A549 (cell line): Measurements from ENCODE around the gene UBN1. TPM values are rescaled to one million over a fixed set of nuclear protein-coding genes. Genes with fewer than 3 reads are reported as not detected.

Experiments
- ATAC-seq, 2 experiments: fragments of 200-7000 bp in 1 of 2; fragments of >200 bp in 1 of 2; cut with Nextera tagmentation in 1 of 2; cut with Tn5 transposase in 1 of 2; 3 replicates each; pipeline versions ENCODE4 v1.8.0 to v1.9.1; 2018 to 2020; ENCODE audit warnings: mild to moderate bottlenecking in 1 of 2, moderate library complexity in 1 of 2
- CTCF ChIA-PET: fragments of 300-600 bp; sonication (Branson Sonifier 250); formaldehyde crosslinking; extraction: SDS; loops from one replicate; lab custom pipeline; 2021; ENCODE audit warnings: antibody characterized with exemption, inconsistent platforms; lab: Yijun Ruan, JAX
- POLR2A ChIA-PET: fragments of 350-600 bp; formaldehyde crosslinking; extraction: SDS; loops from one replicate; lab custom pipeline; 2021; ENCODE audit warnings: antibody characterized with exemption, inconsistent platforms; lab: Yijun Ruan, JAX
- DNase-seq, 2 experiments: peaks; one replicate each; pipeline versions ENCODE4 v3.0.0 to v3.0.0-alpha.2; 2011 to 2016; ENCODE audit warnings: low read depth in 1 of 2, low spot score in 1 of 2
- FAIRE-seq: peaks from 2 replicates; lab custom pipeline; 2011; peaks lifted over from hg19 to GRCh38; lab: Jason Lieb, UNC
- H3K27ac ChIP-seq, 2 experiments: fragments of >200 bp; sonication (Bioruptor Twin); formaldehyde crosslinking; 3 replicates each; pipeline ENCODE4 v1.5.1; 2016 to 2017
- H3K4me1 ChIP-seq: fragments of >200 bp; sonication (Bioruptor Twin); formaldehyde crosslinking; 3 replicates; pipeline ENCODE4 v1.6.1; 2016
- H3K4me2 ChIP-seq: fragments of >200 bp; sonication (Bioruptor Twin); formaldehyde crosslinking; 3 replicates; pipeline ENCODE4 v1.6.1; 2016
- H3K4me3 ChIP-seq: fragments of >200 bp; sonication (Bioruptor Twin); formaldehyde crosslinking; 3 replicates; pipeline ENCODE4 v1.5.1; 2016
- H3K9me3 ChIP-seq: fragments of >200 bp; sonication (Bioruptor Twin); formaldehyde crosslinking; 3 replicates; pipeline ENCODE4 v1.6.1; 2016
- BCL3 ChIP-seq: fragments of >200 bp; sonication (Bioruptor Twin); formaldehyde crosslinking; IDR thresholded peaks from 3 replicates; pipeline ENCODE4 v1.6.1; 2016
- CHD2 ChIP-seq: fragments of 150-350 bp; IDR thresholded peaks from 2 replicates; pipeline ENCODE4 v1.6.1; 2014; ENCODE audit warnings: low read length; ENCODE audit not compliant: partially characterized antibody
- CHD4 ChIP-seq: fragments of 200-600 bp; sonication (generic); IDR thresholded peaks from 2 replicates; pipeline ENCODE4 v1.6.1; 2016; ENCODE audit warnings: antibody characterized with exemption, mild to moderate bottlenecking, borderline replicate concordance
- EHF ChIP-seq: fragments of 250-450 bp; sonication (Bioruptor Pico); IDR thresholded peaks from 2 replicates; pipeline ENCODE4 v1.5.0; 2020; ENCODE audit warnings: mild to moderate bottlenecking
- EHMT2 ChIP-seq: fragments of 200-600 bp; sonication (generic); IDR thresholded peaks from 2 replicates; pipeline ENCODE4 v1.6.1; 2016; ENCODE audit warnings: antibody characterized with exemption, low read depth, mild to moderate bottlenecking, moderate library complexity
- ESRRA ChIP-seq: fragments of 150-350 bp; IDR thresholded peaks from 2 replicates; pipeline ENCODE4 v1.6.1; 2014; ENCODE audit warnings: mild to moderate bottlenecking, low read length, borderline replicate concordance
- FOSB ChIP-seq: fragments of 250-450 bp; sonication (Bioruptor Pico); IDR thresholded peaks from 2 replicates; pipeline ENCODE4 v1.5.0; 2020; ENCODE audit warnings: mild to moderate bottlenecking, moderate library complexity
- FOSL2 ChIP-seq, 2 experiments: fragments of 450-650 bp in 1 of 2; fragments of >200 bp in 1 of 2; sonication (Bioruptor Twin) in 1 of 2; formaldehyde crosslinking; IDR thresholded peaks; 2 replicates each; pipeline versions ENCODE4 v1.5.0 to v1.6.1; 2016 to 2020; ENCODE audit warnings: mild to moderate bottlenecking in 1 of 2, moderate library complexity in 1 of 2
- GATA3 ChIP-seq: IDR thresholded peaks from 2 replicates; pipeline ENCODE4 v1.6.1; 2012; ENCODE audit warnings: borderline replicate concordance
- HDAC2 ChIP-seq: fragments of 200-600 bp; sonication (generic); IDR thresholded peaks from 2 replicates; pipeline ENCODE4 v1.6.1; 2016
- HOXB13 ChIP-seq: fragments of 250-450 bp; sonication (Bioruptor Pico); IDR thresholded peaks from 2 replicates; pipeline ENCODE4 v1.5.0; 2020; ENCODE audit warnings: low read depth, mild to moderate bottlenecking, moderate library complexity
- JUN ChIP-seq, 2 experiments: fragments of >200 bp; sonication (Bioruptor Twin); formaldehyde crosslinking; IDR thresholded peaks; 2 replicates in 1 of 2; 3 replicates in 1 of 2; pipeline ENCODE4 v1.6.1; 2016 to 2017
- MAX ChIP-seq: IDR thresholded peaks from 2 replicates; pipeline ENCODE4 v1.6.1; 2012
- NPAS2 ChIP-seq: fragments of 250-450 bp; sonication (Bioruptor Pico); IDR thresholded peaks from 2 replicates; pipeline ENCODE4 v1.8.0; 2022; ENCODE audit warnings: mild to moderate bottlenecking, moderate library complexity, borderline replicate concordance
- NR3C1 ChIP-seq: fragments of >200 bp; sonication (Bioruptor Twin); formaldehyde crosslinking; IDR thresholded peaks from 3 replicates; pipeline ENCODE4 v1.6.1; 2017
- PBX3 ChIP-seq: IDR thresholded peaks from 2 replicates; pipeline ENCODE4 v1.6.1; 2012
- PHF8 ChIP-seq: fragments of 200-600 bp; sonication (generic); IDR thresholded peaks from 2 replicates; pipeline ENCODE4 v1.6.1; 2016; ENCODE audit warnings: low read depth, mild to moderate bottlenecking, antibody characterized with exemption, moderate library complexity, borderline replicate concordance
- POLR2A ChIP-seq: IDR thresholded peaks from 2 replicates; pipeline ENCODE4 v1.6.1; 2012; ENCODE audit warnings: mild to moderate bottlenecking, low read length
- POLR2AphosphoS2 ChIP-seq: conservative IDR thresholded peaks from 2 replicates; pipeline ENCODE4 v1.6.1; 2012; ENCODE audit warnings: low read length, improper control_type of control experiment, inconsistent platforms
- RARB ChIP-seq: fragments of 250-450 bp; sonication (Bioruptor Pico); IDR thresholded peaks from 2 replicates; pipeline ENCODE4 v1.8.0; 2021; ENCODE audit warnings: mild to moderate bottlenecking, moderate library complexity
- RFX5 ChIP-seq: fragments of 450-650 bp; IDR thresholded peaks from 2 replicates; pipeline ENCODE4 v1.7.1; 2014; ENCODE audit warnings: antibody characterized with exemption, mild to moderate bottlenecking, moderate library complexity
- SMC3 ChIP-seq: fragments of >200 bp; sonication (Bioruptor Twin); formaldehyde crosslinking; IDR thresholded peaks from 3 replicates; pipeline ENCODE4 v1.6.1; 2018; ENCODE audit warnings: inconsistent platforms
- TP53 ChIP-seq: fragments of 250-450 bp; sonication (Bioruptor Pico); IDR thresholded peaks from 2 replicates; pipeline ENCODE4 v1.5.0; 2021; ENCODE audit warnings: mild to moderate bottlenecking, moderate library complexity
- ZC3H11A ChIP-seq: fragments of 450-650 bp; IDR thresholded peaks from 2 replicates; pipeline ENCODE4 v1.6.1; 2014; ENCODE audit warnings: antibody characterized with exemption, mild to moderate bottlenecking
- WGBS: methylation state at CpG from one replicate; pipeline ENCODE4 v1.1.6; 2017; ENCODE audit errors: missing lambda C conversion rate; 5-methylcytosine and 5-hydroxymethylcytosine counted together
- polyA plus RNA-seq, 4 experiments: library from polyadenylated mRNA; depleted of rRNA in 3 of 4; stranded (reverse); fragments of >200 nt; fragmentation: RNase III in 1 of 4; extraction: RNeasy Plus Mini Kit Qiagen cat#74134 plus additional on column Dnase treatment in 1 of 4; gene quantifications; 2 replicates in 3 of 4; 3 replicates in 1 of 4; pipeline ENCODE4 v1.2.3, GENCODE V29; 2011 to 2017
- TF ChIP-seq, protein P1 (sequence below): fragments of 150-350 bp; IDR thresholded peaks from 2 replicates; pipeline ENCODE4 v1.6.1; 2014; ENCODE audit warnings: low read depth, mild to moderate bottlenecking, low read length
- TF ChIP-seq, protein P2 (sequence below): fragments of >200 bp; sonication (Bioruptor Twin); formaldehyde crosslinking; IDR thresholded peaks from 3 replicates; pipeline ENCODE4 v1.5.1; 2016

UBN1 gene
- polyA plus RNA-seq, 2 of the 4 experiments (the other 2 are of a cell fraction), result 14.2 to 20.0 TPM

DNA sequence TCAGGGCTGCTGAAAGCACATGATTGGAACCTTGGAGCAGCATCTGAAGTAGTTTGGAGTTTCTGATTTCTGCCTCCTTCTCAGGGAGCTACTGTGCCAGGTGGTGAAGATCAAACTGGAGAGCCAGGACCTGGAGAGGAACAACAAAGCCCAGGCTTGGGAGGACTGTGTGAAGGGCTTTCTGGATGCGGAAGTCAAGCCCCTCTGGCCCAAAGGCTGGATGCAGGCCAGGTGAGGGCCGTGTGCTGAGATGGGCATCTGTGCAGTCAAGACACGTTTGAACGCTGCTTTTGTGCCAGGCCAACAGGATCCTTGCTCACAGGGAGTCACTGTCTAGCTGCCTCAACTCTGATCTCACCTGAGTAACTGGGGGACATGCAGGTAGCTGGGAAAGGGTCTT lies 23.8 kb downstream of the UBN1 start:
- H3K4me1 ChIP-seq, result peaks cover 9% of the 10 kb centered on the region
- H3K4me2 ChIP-seq, result no peak overlapping the region
- ATAC-seq, result no peak
- TF ChIP-seq FOSL2 (IDR thresholded peaks at IDR 0.05) (no peak), FOSL2 (CRISPR knock-in tag; IDR thresholded peaks at IDR 0.05) (no peak)
- TF ChIP-seq, all 56 proteins: peak for 0
- 93% methylated on average over 4 of the region's 4 CpGs for WGBS
- CTCF ChIA-PET, result interaction anchor here (0.7 to 1.0 kb wide), 2 partner anchors 18 to 22 kb away, joined by 3 read pairs; no protein-coding TSS in a partner anchor
- Histone ChIP-seq H3K9me3 (no peaks in the 10 kb centered on the region), H3K27ac (no peak overlapping the region), H3K4me3 (no peak overlapping the region)
- no peak for DNase-seq
- POLR2A ChIA-PET, result interaction anchor here (0.7 kb wide), 1 partner anchor 247 kb away, joined by 14 read pairs; the partner anchor contains the start of gene MGRN1
- no peak for FAIRE-seq

DNA sequence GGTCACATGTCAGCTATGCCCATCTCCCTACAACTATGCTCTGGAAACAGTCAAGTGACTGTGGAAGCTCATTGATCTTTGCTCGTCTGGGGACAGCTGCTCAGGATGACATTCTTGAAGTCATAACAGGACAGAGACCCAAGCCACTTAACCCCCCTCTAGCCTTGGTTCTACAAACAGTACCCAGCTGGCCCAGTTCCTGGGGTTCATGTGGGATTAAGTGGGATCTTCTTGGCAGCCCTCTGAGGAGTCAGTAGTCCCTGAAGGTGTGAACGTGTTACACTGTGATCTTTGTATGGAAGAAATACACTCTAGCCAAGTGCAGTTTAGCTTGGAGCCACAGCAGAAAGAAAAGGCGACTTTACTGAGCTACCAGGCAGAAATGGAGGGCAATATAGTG lies 25.8 kb downstream of the UBN1 start:
- ChIA-PET CTCF (interaction anchor here (0.8 to 2.6 kb wide), 5 partner anchors 8 to 83 kb away, joined by 3 to 10 read pairs (median 4); no protein-coding TSS in a partner anchor), POLR2A (no interaction called here)
- TF ChIP-seq HOXB13 (CRISPR knock-in tag) (no peak), BCL3 (no peak), NR3C1 (no peak), JUN (IDR thresholded peaks at IDR 0.05) (no peak), FOSB (CRISPR knock-in tag) (no peak), POLR2A (no peak), PHF8 (no peak), POLR2AphosphoS2 (no peak), RFX5 (no peak), SMC3 (no peak), EHMT2 (no peak), ZC3H11A (no peak), NPAS2 (no peak), MAX (no peak), TP53 (no peak), CHD4 (no peak), HDAC2 (no peak), ESRRA (no peak), CHD2 (no peak)
- TF ChIP-seq, protein P1, sequence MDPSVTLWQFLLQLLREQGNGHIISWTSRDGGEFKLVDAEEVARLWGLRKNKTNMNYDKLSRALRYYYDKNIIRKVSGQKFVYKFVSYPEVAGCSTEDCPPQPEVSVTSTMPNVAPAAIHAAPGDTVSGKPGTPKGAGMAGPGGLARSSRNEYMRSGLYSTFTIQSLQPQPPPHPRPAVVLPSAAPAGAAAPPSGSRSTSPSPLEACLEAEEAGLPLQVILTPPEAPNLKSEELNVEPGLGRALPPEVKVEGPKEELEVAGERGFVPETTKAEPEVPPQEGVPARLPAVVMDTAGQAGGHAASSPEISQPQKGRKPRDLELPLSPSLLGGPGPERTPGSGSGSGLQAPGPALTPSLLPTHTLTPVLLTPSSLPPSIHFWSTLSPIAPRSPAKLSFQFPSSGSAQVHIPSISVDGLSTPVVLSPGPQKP, result no peak
- Histone ChIP-seq H3K4me3 (no peak overlapping the region), H3K4me1 (peaks cover 2% of the 10 kb centered on the region), H3K9me3 (no peaks in the 10 kb centered on the region), H3K4me2 (no peak overlapping the region), H3K27ac (no peak overlapping the region)
- 69% methylated on average over 3 of the region's 3 CpGs for WGBS
- ATAC-seq, result no peak
- no peak for DNase-seq
- FAIRE-seq, result no peak

DNA sequence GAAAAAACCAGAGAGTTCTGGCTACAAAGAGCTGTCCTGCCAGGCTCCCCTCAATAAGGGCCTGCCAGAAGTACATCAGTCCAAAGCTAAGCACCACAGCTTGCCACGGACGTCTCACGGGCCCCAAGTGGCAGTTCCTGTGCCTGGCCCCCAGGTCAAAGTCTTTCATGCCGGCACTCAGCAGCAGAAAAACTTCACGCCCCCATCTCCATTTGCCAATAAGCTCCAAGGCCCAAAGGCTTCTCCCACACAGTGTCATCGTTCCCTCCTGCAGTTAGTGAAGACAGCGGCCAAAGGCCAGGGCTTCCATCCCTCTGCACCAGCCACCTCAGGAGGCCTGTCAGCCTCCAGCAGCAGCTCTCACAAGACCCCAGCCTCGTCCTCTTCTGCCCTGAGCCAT lies 27.4 kb downstream of the UBN1 start:
- ChIA-PET POLR2A (no interaction called here), CTCF (interaction anchor here (1.1 to 2.6 kb wide), 5 partner anchors 8 to 97 kb away, joined by 3 to 10 read pairs (median 5); no protein-coding TSS in a partner anchor)
- Histone ChIP-seq H3K4me3 (no peak overlapping the region), H3K27ac (no peak overlapping the region), H3K4me1 (no peaks in the 10 kb centered on the region), H3K4me2 (no peak overlapping the region)
- no peak for FAIRE-seq
- 89% methylated on average over 8 of the region's 8 CpGs for WGBS
- no peak for DNase-seq
- TF ChIP-seq EHF (no peak), POLR2A (no peak), PBX3 (no peak), RARB (no peak), FOSL2 (IDR thresholded peaks at IDR 0.05) (no peak), FOSL2 (CRISPR knock-in tag; IDR thresholded peaks at IDR 0.05) (no peak), ESRRA (no peak), BCL3 (no peak), GATA3 (no peak), PHF8 (no peak)
- TF ChIP-seq, protein P2, sequence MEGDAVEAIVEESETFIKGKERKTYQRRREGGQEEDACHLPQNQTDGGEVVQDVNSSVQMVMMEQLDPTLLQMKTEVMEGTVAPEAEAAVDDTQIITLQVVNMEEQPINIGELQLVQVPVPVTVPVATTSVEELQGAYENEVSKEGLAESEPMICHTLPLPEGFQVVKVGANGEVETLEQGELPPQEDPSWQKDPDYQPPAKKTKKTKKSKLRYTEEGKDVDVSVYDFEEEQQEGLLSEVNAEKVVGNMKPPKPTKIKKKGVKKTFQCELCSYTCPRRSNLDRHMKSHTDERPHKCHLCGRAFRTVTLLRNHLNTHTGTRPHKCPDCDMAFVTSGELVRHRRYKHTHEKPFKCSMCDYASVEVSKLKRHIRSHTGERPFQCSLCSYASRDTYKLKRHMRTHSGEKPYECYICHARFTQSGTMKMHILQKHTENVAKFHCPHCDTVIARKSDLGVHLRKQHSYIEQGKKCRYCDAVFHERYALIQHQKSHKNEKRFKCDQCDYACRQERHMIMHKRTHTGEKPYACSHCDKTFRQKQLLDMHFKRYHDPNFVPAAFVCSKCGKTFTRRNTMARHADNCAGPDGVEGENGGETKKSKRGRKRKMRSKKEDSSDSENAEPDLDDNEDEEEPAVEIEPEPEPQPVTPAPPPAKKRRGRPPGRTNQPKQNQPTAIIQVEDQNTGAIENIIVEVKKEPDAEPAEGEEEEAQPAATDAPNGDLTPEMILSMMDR, result no peak
- TF ChIP-seq, protein P1, result no peak
- TF ChIP-seq, all 56 proteins: peak for 0
- no peak; a peak in 1 of 6 replicates for ATAC-seq
- no peaks in the 10 kb centered on the region for H3K9me3 ChIP-seq
